Keratinocyte (primary cell): Measurements from ENCODE around the gene PHIP. TPM values are rescaled to one million over a fixed set of nuclear protein-coding genes. Genes with fewer than 3 reads are reported as not detected.
A peak's percentile ranks its signal among the peaks of the same experiment; 100 is the strongest.

ENCODE experiments used
- DNase-seq: peaks from one replicate; pipeline ENCODE4 v3.0.0-alpha.2; 2011; ENCODE audit warnings: low read depth, missing footprints, low spot score
- FAIRE-seq: peaks from 2 replicates; lab custom pipeline; 2011; peaks lifted over from hg19 to GRCh38; lab: Jason Lieb, UNC
- H2AFZ ChIP-seq: 2 replicates; pipeline ENCODE4 v1.6.0; 2012; ENCODE audit warnings: low read length, control low read depth, inconsistent platforms; ENCODE audit not compliant: control insufficient read depth
- H3K27ac ChIP-seq: 2 replicates; pipeline ENCODE4 v1.5.1; 2011; ENCODE audit warnings: low read length; ENCODE audit not compliant: control insufficient read depth, insufficient read depth
- H3K27me3 ChIP-seq: 3 replicates; pipeline ENCODE4 v1.6.0; 2011; ENCODE audit warnings: low read length; ENCODE audit not compliant: control insufficient read depth, insufficient read depth; ENCODE audit errors: extremely low read depth
- H3K36me3 ChIP-seq, 2 experiments: 2 replicates in 1 of 2; 3 replicates in 1 of 2; pipeline ENCODE4 v1.5.1; 2011; ENCODE audit warnings: low read length in 2 of 2, mild to moderate bottlenecking in 1 of 2; ENCODE audit not compliant: control insufficient read depth in 2 of 2, insufficient read depth in 2 of 2; ENCODE audit errors: extremely low read depth in 1 of 2
- H3K4me1 ChIP-seq: 3 replicates; pipeline ENCODE4 v1.5.1; 2011; ENCODE audit warnings: low read length; ENCODE audit not compliant: control insufficient read depth, insufficient read depth; ENCODE audit errors: extremely low read depth
- H3K4me2 ChIP-seq: 3 replicates; pipeline ENCODE4 v1.6.0; 2011; ENCODE audit warnings: low read depth, low read length; ENCODE audit not compliant: control insufficient read depth, insufficient read depth; ENCODE audit errors: extremely low read depth
- H3K4me3 ChIP-seq, 3 experiments: fragments of 200-600 bp in 1 of 3; sonication (generic) in 1 of 3; 2 replicates in 2 of 3; 3 replicates in 1 of 3; pipeline ENCODE4 v1.5.1; 2011 to 2016; ENCODE audit warnings: low read length in 3 of 3, mild to moderate bottlenecking in 3 of 3, control low read depth in 2 of 3, inconsistent platforms in 1 of 3, low read depth in 1 of 3, mixed read lengths in 1 of 3, mixed run types in 1 of 3, moderate library complexity in 1 of 3; ENCODE audit not compliant: control insufficient read depth in 2 of 3, insufficient read depth in 2 of 3; ENCODE audit errors: extremely low read depth in 1 of 3
- H3K79me2 ChIP-seq: 2 replicates; pipeline ENCODE4 v1.6.0; 2012; ENCODE audit warnings: low read length; ENCODE audit not compliant: control insufficient read depth, insufficient read depth
- H3K9ac ChIP-seq: 3 replicates; pipeline ENCODE4 v1.6.0; 2011; ENCODE audit warnings: low read length; ENCODE audit not compliant: control insufficient read depth, insufficient read depth; ENCODE audit errors: extremely low read depth
- H3K9me1 ChIP-seq: 3 replicates; pipeline ENCODE4 v1.6.0; 2011; ENCODE audit warnings: low read length; ENCODE audit not compliant: control insufficient read depth, insufficient read depth; ENCODE audit errors: extremely low read depth
- H3K9me3 ChIP-seq: 2 replicates; pipeline ENCODE4 v1.5.1; 2012; ENCODE audit warnings: low read depth, low read length; ENCODE audit not compliant: control insufficient read depth
- H4K20me1 ChIP-seq: 3 replicates; pipeline ENCODE4 v1.6.0; 2011; ENCODE audit warnings: low read length; ENCODE audit not compliant: control insufficient read depth, insufficient read depth; ENCODE audit errors: extremely low read depth
- EZH2 ChIP-seq: IDR thresholded peaks from one replicate; pipeline ENCODE4 v1.6.1; 2012; ENCODE audit warnings: inconsistent platforms, mild to moderate bottlenecking, low read length, moderate library complexity
- dilution Hi-C: fragments of 300-500 bp; cut with MboI; formaldehyde crosslinking; loops from one replicate; pipeline ENCODE4 v1.7.0; 2020; ENCODE audit warnings: low sequenced_read_pairs; ENCODE audit not compliant: extremely low pct_ligation_motif_present
- polyA minus RNA-seq, 3 experiments: library from RNA; depleted of rRNA, polyadenylated mRNA; stranded (reverse); fragments of >200 nt; gene quantifications; 1 replicate in 1 of 3; 2 replicates in 1 of 3; 3 replicates in 1 of 3; pipeline ENCODE4 v1.2.3, GENCODE V29; 2011
- polyA plus RNA-seq, 5 experiments: library from polyadenylated mRNA; depleted of rRNA in 3 of 5; stranded (reverse) in 3 of 5; stranded (forward) in 1 of 5; unstranded in 1 of 5; fragments of >200 nt; gene quantifications; 1 replicate in 1 of 5; 2 replicates in 3 of 5; 3 replicates in 1 of 5; pipeline versions ENCODE4 v1.2.1 to v1.2.3, GENCODE V29; 2011 to 2012; ENCODE audit warnings: missing spikeins in 2 of 5, low read depth in 1 of 5, low replicate concordance in 1 of 5
- TF ChIP-seq, protein P1 (sequence below), 3 experiments: IDR thresholded peaks in 1 of 3; conservative IDR thresholded peaks in 1 of 3; optimal IDR thresholded peaks in 1 of 3; 2 replicates in 2 of 3; 3 replicates in 1 of 3; pipeline versions ENCODE3 to v1.5.1; 2011; ENCODE audit warnings: low read length in 3 of 3, mild to moderate bottlenecking in 3 of 3, moderate library complexity in 2 of 3, control low read depth in 1 of 3, inconsistent platforms in 1 of 3; ENCODE audit not compliant: insufficient read depth in 2 of 3; ENCODE audit errors: extremely low read depth in 1 of 3

Gene PHIP
- 3.4 to 7.9 TPM (median 4.4 TPM) in 3 replicates for polyA plus RNA-seq
- polyA plus RNA-seq (2011; ENCODE audit: low read depth) = 21.2 TPM
- polyA plus RNA-seq (2011; cell fraction: cytosol; rRNA removed) = 1.8 and 3.7 TPM in 2 replicates
- polyA plus RNA-seq (2011; cell fraction: nucleus; rRNA removed) = 7.3 and 11.1 TPM in 2 replicates
- 6.8 and 9.7 TPM in 2 replicates for polyA plus RNA-seq (2012; ENCODE audit: low replicate concordance)
- 4.5 to 26.0 TPM (median 11.9 TPM) in 3 replicates for polyA minus RNA-seq
- 7.7 TPM for polyA minus RNA-seq (2011; cell fraction: cytosol; rRNA and poly(A)+ RNA removed)
- 19.7 and 38.8 TPM in 2 replicates for polyA minus RNA-seq (2011; cell fraction: nucleus; rRNA and poly(A)+ RNA removed)

- dilution Hi-C loops = no loop called here
- H3K4me2 ChIP-seq = peak within 1 kb of the TSS; percentile 96
- H3K9ac ChIP-seq = peak within 1 kb of the TSS; percentile 92
- peaks cover 22% of the 10 kb centered on the region for H3K4me1 ChIP-seq
- DNase-seq (no peak), FAIRE-seq (no peak)
- H3K27me3 ChIP-seq = no peaks in the 10 kb centered on the region
- no peaks in the 10 kb centered on the region for H3K9me3 ChIP-seq
- H4K20me1 ChIP-seq = no peaks in the 10 kb centered on the region
- H2AFZ ChIP-seq = peak within 1 kb of the TSS; percentile 100
- H3K36me3 ChIP-seq = no peaks in the 10 kb centered on the region
- H3K9me1 ChIP-seq = no peaks in the 10 kb centered on the region
- H3K27ac ChIP-seq = peak within 1 kb of the TSS; percentile 92
- TF ChIP-seq, protein P1, sequence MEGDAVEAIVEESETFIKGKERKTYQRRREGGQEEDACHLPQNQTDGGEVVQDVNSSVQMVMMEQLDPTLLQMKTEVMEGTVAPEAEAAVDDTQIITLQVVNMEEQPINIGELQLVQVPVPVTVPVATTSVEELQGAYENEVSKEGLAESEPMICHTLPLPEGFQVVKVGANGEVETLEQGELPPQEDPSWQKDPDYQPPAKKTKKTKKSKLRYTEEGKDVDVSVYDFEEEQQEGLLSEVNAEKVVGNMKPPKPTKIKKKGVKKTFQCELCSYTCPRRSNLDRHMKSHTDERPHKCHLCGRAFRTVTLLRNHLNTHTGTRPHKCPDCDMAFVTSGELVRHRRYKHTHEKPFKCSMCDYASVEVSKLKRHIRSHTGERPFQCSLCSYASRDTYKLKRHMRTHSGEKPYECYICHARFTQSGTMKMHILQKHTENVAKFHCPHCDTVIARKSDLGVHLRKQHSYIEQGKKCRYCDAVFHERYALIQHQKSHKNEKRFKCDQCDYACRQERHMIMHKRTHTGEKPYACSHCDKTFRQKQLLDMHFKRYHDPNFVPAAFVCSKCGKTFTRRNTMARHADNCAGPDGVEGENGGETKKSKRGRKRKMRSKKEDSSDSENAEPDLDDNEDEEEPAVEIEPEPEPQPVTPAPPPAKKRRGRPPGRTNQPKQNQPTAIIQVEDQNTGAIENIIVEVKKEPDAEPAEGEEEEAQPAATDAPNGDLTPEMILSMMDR (optimal IDR thresholded peaks at IDR 0.05 in 1 of 3, IDR thresholded peaks at IDR 0.05 in 1 of 3, conservative IDR thresholded peaks at IDR 0.05 in 1 of 3; ENCODE audit: extremely low read depth in 1 of 3, insufficient read depth in 2 of 3, low read length in 3 of 3) = no peak
- TF ChIP-seq EZH2 = no peak
- peak within 1 kb of the TSS; percentile 87 to 91 (median 87) for H3K4me3 ChIP-seq
- H3K79me2 ChIP-seq = peaks cover 30% of the 10 kb centered on the region
These were observed at the start of gene PHIP for GRCh38 chr6:79078075-79078969. Gene PHIP (minus strand): TSS chr6:79078254. CDS start chr6:79078068, 186 bp downstream.

- Histone ChIP-seq H3K9me1 (no peaks in the 10 kb centered on the region), H3K4me1 (no peaks in the 10 kb centered on the region), H4K20me1 (no peaks in the 10 kb centered on the region), H3K36me3 (no peaks in the 10 kb centered on the region), H3K27me3 (no peaks in the 10 kb centered on the region), H3K4me3 (no peak overlapping the region), H3K9me3 (no peaks in the 10 kb centered on the region), H3K27ac (no peak overlapping the region), H3K9ac (no peak overlapping the region), H3K79me2 (no peaks in the 10 kb centered on the region), H3K4me2 (no peak overlapping the region), H2AFZ (no peak overlapping the region)
- no peak for FAIRE-seq
- TF ChIP-seq, protein P1 (optimal IDR thresholded peaks at IDR 0.05 in 1 of 3, IDR thresholded peaks at IDR 0.05 in 1 of 3, conservative IDR thresholded peaks at IDR 0.05 in 1 of 3; ENCODE audit: extremely low read depth in 1 of 3, insufficient read depth in 2 of 3, low read length in 3 of 3) = peak in 1 of 3 experiments; percentile 36
- no peak for TF ChIP-seq EZH2
- no peak for DNase-seq
- dilution Hi-C loops = no loop called here
These were observed 49.6 kb upstream of the PHIP start for GRCh38 chr6:79127660-79128059.
